ENCODE data around the gene FGGY.
"Not testable (repeated sequence)": the region's sequence is repeated elsewhere in the genome, so short reads cannot be mapped to it uniquely, and the experiment has no call there.

DNA sequence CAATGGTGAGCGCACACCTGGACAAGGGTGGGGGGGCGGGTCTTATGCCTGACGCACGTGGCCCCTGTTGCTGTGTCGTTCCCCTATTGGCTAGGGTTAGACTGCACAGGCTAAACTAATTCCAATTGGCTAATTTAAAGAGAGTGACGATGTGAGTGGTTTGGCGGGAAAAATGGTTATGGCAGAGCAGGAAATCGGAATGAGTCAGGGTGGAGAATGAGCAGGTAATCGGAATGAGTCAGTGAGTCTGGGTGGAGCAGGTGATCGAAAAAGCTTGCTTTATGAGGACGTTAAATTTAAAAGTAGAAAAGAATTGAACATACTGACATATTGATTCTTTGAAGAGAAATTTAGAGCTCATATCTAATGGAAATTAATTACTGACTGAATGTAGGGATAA, 2.8 kb downstream of the FGGY start:
- TF ChIP-seq, protein P1, sequence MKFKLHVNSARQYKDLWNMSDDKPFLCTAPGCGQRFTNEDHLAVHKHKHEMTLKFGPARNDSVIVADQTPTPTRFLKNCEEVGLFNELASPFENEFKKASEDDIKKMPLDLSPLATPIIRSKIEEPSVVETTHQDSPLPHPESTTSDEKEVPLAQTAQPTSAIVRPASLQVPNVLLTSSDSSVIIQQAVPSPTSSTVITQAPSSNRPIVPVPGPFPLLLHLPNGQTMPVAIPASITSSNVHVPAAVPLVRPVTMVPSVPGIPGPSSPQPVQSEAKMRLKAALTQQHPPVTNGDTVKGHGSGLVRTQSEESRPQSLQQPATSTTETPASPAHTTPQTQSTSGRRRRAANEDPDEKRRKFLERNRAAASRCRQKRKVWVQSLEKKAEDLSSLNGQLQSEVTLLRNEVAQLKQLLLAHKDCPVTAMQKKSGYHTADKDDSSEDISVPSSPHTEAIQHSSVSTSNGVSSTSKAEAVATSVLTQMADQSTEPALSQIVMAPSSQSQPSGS (CRISPR knock-in tag; IDR thresholded peaks at IDR 0.05; ENCODE audit: borderline replicate concordance, low read depth) = not testable (repeated sequence)
- not testable (repeated sequence) for TF ChIP-seq JUN (CRISPR knock-in tag; IDR thresholded peaks at IDR 0.05); NFE2L1 (CRISPR knock-in tag; IDR thresholded peaks at IDR 0.05); SMAD3 (CRISPR knock-in tag; IDR thresholded peaks at IDR 0.05; ENCODE audit: borderline replicate concordance); CBFB (CRISPR knock-in tag; IDR thresholded peaks at IDR 0.05; ENCODE audit: low read depth); ZNF423 (CRISPR knock-in tag; IDR thresholded peaks at IDR 0.05)
- TF ChIP-seq, protein P2, sequence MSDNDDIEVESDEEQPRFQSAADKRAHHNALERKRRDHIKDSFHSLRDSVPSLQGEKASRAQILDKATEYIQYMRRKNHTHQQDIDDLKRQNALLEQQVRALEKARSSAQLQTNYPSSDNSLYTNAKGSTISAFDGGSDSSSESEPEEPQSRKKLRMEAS (CRISPR knock-in tag; IDR thresholded peaks at IDR 0.05) = not testable (repeated sequence)
- TF ChIP-seq, protein P3, sequence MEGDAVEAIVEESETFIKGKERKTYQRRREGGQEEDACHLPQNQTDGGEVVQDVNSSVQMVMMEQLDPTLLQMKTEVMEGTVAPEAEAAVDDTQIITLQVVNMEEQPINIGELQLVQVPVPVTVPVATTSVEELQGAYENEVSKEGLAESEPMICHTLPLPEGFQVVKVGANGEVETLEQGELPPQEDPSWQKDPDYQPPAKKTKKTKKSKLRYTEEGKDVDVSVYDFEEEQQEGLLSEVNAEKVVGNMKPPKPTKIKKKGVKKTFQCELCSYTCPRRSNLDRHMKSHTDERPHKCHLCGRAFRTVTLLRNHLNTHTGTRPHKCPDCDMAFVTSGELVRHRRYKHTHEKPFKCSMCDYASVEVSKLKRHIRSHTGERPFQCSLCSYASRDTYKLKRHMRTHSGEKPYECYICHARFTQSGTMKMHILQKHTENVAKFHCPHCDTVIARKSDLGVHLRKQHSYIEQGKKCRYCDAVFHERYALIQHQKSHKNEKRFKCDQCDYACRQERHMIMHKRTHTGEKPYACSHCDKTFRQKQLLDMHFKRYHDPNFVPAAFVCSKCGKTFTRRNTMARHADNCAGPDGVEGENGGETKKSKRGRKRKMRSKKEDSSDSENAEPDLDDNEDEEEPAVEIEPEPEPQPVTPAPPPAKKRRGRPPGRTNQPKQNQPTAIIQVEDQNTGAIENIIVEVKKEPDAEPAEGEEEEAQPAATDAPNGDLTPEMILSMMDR (IDR thresholded peaks at IDR 0.05) = not testable (repeated sequence)
- TF ChIP-seq, protein P4, sequence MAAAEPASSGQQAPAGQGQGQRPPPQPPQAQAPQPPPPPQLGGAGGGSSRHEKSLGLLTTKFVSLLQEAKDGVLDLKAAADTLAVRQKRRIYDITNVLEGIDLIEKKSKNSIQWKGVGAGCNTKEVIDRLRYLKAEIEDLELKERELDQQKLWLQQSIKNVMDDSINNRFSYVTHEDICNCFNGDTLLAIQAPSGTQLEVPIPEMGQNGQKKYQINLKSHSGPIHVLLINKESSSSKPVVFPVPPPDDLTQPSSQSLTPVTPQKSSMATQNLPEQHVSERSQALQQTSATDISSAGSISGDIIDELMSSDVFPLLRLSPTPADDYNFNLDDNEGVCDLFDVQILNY (CRISPR knock-in tag; IDR thresholded peaks at IDR 0.05) = not testable (repeated sequence)
- TF ChIP-seq, protein P5, sequence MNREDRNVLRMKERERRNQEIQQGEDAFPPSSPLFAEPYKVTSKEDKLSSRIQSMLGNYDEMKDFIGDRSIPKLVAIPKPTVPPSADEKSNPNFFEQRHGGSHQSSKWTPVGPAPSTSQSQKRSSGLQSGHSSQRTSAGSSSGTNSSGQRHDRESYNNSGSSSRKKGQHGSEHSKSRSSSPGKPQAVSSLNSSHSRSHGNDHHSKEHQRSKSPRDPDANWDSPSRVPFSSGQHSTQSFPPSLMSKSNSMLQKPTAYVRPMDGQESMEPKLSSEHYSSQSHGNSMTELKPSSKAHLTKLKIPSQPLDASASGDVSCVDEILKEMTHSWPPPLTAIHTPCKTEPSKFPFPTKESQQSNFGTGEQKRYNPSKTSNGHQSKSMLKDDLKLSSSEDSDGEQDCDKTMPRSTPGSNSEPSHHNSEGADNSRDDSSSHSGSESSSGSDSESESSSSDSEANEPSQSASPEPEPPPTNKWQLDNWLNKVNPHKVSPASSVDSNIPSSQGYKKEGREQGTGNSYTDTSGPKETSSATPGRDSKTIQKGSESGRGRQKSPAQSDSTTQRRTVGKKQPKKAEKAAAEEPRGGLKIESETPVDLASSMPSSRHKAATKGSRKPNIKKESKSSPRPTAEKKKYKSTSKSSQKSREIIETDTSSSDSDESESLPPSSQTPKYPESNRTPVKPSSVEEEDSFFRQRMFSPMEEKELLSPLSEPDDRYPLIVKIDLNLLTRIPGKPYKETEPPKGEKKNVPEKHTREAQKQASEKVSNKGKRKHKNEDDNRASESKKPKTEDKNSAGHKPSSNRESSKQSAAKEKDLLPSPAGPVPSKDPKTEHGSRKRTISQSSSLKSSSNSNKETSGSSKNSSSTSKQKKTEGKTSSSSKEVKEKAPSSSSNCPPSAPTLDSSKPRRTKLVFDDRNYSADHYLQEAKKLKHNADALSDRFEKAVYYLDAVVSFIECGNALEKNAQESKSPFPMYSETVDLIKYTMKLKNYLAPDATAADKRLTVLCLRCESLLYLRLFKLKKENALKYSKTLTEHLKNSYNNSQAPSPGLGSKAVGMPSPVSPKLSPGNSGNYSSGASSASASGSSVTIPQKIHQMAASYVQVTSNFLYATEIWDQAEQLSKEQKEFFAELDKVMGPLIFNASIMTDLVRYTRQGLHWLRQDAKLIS (CRISPR knock-in tag; IDR thresholded peaks at IDR 0.05; ENCODE audit: borderline replicate concordance) = not testable (repeated sequence)
- TF ChIP-seq, protein P6, sequence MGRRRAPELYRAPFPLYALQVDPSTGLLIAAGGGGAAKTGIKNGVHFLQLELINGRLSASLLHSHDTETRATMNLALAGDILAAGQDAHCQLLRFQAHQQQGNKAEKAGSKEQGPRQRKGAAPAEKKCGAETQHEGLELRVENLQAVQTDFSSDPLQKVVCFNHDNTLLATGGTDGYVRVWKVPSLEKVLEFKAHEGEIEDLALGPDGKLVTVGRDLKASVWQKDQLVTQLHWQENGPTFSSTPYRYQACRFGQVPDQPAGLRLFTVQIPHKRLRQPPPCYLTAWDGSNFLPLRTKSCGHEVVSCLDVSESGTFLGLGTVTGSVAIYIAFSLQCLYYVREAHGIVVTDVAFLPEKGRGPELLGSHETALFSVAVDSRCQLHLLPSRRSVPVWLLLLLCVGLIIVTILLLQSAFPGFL (CRISPR knock-in tag; IDR thresholded peaks at IDR 0.05; ENCODE audit: borderline replicate concordance) = not testable (repeated sequence)

All from WTC11 (cell line).